Measurements from ENCODE around the gene KLF17.
"Not testable (repeated sequence)": the region's sequence is repeated elsewhere in the genome, so short reads cannot be mapped to it uniquely, and the experiment has no call there.

Gene KLF17

DNA sequence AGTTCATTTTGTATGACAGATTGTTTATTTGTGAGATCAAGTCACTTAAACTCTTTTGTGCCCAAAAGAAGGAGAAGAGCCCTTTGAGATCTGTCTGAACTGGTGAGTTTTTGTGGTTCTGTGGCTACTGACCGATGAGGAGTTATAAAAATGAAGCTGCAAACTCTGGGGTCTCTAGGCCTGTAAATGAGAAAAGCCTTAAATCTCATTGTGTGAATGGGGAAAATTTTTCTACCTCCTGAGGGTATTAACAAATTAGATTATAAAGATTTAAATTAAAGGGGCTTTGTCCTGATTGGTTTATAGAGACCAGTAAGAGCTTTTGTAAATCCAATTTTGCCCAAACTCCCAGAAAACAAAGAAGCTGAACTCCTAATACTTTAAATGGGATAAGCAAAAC is 9.7 kb upstream of the KLF17 start:
- DNase-seq (ENCODE audit: low read depth in 1 of 2, low spot score in 1 of 2), result no peak

DNA sequence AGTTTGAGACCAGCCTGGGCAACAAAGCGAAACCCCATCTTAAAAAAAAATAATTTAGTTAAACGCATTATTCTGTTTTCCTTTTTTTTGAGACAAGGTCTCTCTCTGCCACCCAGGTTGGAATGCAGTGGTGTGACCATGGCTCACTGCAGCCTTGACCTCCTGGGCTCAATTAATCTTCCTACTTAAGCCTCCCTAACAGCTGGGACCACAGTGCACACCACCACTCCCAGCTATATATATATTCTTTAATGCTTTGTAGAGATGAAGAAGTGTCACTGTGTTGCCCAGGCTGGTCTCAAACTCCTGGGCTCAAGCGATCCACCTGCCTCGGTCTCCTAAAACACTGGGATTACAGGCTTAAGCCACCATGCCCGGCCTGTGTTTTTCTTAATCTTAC is 7.7 kb upstream of the KLF17 start:
- DNase-seq (ENCODE audit: low read depth in 1 of 2, low spot score in 1 of 2), result no peak

DNA sequence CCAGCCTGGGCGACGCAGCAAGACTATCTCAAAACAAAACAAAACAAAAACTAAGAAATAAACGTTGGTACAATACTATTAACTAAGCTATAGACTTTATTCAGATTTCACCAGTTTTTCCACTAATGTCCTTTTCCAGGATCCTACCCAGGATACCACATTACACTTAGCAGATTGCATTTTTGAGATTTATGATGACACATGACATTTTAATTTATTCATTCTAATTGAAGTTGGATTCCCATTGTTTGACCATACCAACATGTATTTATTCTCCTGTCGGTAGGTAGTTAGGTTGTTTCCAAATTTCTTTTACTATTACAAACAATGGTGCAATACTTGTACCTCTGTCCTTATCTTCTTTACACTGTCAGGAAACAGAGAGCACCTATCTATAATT is 6.8 kb upstream of the KLF17 start:
- no peak for DNase-seq (ENCODE audit: low read depth in 1 of 2, low spot score in 1 of 2)

DNA sequence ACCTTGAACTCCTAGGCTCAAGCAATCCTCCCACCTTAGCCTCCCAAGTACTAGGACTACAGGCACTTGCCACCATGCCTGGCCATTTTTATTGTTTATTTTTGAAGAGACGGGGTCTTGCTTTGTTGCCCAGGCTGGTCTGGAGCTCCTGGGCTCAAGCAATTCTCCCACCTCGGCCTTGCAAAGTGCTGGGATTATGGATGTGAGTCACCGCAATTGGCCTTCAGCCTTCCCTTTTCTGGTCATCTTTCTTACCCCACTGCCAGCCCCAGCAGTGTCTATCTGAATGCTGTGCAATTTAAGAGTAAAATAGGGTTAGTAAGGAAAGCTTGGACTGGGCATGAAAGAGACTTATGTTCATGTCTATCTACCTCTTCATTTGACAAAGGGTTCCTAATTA is 6.1 kb upstream of the KLF17 start:
- DNase-seq (ENCODE audit: low read depth in 1 of 2, low spot score in 1 of 2), result no peak

DNA sequence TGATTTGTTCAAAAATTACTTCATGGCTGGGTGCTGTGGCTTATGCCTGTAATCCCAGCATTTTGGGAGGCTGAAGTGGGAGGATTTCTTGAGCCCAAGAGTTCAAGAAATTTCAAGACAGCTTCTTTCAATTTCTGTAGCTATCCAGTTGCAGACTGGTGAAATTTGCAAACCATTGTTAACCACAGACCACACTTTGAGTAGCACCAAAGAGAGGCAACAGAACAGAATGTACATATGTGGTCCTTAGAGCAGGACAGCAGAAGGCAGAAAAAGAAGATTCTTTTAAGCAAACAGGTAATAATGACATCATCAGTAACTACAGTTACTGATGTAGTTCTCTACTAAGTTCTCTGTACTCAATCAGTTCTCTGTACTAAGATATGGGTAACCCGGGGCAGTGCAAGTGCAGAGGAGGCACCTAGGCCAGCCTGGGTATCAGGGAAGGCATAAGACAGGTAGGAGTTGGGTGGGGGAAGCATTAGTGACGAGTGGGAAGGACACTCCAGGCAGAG is 5.5 kb upstream of the KLF17 start:
- DNase-seq (ENCODE audit: low read depth in 1 of 2, low spot score in 1 of 2), result no peak

DNA sequence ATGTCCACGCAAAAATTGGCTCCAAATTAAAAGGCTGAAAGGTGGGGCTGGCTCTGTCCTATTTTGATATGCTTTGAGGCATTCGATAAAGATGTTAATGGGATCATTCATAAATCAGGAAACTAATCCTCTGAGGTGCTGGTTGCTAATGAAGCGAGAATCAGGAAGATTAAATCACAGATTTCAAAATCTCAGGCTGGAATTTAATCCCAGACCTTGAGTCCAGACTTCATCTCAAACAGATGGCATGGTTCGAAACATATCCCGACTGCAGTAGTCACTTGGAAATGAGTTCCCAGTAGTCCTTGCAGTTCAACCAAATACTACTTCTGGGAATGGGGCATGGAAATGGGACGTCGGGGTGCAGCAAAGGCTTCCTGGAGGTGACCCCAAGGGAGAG is 4.5 kb upstream of the KLF17 start:
- no peak for DNase-seq (ENCODE audit: low read depth in 1 of 2, low spot score in 1 of 2)

DNA sequence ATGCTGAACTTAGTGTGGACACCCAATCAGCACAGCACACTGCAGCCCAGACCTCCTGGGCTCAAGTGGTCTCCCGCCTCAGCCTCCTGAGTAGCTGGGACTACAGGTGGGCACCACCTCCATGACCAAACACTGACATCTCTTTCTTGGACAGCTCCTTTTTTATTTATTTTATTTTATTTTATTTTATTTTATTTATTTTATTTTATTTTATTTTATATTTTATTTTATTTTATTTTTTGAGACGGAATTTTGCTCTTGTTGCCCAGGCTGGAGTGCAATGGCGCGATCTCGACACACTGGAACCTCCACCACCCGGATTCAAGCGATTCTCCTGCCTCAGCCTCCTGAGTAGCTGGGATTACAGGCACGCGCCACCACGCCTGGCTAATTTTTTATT is 1.3 kb upstream of the KLF17 start:
- not testable (repeated sequence) for DNase-seq (ENCODE audit: low read depth in 1 of 2, low spot score in 1 of 2)

DNA sequence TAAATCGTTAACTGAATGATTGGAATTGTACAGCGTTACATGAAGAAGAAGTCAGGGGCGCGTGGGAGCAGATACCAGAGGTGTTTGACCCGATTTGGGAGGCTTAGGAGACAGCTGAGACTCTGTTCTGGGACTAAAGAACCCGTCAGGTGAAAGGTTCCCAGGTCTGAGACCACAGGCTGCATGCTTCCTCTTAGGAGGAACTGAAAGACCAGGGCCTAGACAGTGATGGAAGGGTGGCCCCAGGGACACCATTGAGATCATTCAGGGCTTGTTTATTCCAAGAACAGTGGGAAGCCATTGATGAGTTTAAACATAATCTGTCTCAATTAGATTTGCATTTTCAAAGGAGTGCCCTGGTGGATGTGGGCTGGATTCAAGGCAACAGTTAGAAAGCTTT is 904 bp downstream of the KLF17 start:
- DNase-seq (ENCODE audit: low read depth in 1 of 2, low spot score in 1 of 2), result no peak

DNA sequence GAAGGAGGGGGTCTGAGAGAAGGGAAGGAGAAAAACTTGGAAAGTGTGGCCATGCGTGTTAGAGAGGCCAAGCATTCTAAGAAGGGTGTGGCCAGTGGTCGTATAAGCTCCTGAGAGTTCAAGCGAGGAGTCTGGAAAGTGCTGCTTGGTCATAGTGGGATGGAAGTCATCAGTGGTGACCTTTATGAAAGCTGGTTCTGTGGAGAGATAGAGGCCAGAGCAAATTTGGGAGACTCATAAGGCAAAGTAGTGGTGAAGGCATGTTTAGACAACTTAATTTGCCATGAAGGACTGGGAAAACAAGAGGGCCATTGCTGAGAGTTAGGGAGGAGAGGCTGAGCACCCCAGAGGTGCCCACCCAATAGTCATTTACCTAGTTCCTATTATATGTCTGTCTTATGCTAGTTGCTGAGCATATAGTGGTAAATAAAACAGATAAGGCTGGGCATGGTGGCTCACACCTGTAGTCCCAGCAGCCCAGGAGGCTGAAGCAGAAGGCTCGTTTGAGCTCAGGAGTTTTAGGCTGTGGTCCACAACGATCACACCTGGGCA is 1.9 kb downstream of the KLF17 start:
- DNase-seq (ENCODE audit: low read depth in 1 of 2, low spot score in 1 of 2), result no peak

DNA sequence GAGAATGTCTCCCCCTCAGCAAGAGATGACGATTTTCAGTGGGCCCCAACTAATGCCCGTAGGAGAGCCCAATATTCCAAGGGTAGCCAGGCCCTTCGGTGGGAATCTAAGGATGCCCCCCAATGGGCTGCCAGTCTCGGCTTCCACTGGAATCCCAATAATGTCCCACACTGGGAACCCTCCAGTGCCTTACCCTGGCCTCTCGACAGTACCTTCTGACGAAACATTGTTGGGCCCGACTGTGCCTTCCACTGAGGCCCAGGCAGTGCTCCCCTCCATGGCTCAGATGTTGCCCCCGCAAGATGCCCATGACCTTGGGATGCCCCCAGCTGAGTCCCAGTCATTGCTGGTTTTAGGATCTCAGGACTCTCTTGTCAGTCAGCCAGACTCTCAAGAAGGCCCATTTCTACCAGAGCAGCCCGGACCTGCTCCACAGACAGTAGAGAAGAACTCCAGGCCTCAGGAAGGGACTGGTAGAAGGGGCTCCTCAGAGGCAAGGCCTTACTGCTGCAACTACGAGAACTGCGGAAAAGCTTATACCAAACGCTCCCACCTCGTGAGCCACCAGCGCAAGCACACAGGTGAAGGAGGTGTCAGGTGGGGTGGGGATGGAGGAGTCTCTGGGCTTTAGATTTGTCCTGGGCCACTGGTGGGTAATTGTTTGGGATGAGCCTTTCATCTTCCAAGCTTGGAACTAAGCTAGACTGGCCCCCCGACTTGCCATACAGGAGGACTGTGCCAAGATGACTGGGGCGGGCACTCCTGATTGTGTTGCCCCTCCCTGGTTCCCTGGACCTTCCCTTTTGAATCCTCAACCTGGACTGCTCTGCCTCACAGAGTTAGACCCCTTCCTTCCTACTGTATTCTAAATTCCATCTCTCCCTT is 11.2 kb downstream of the KLF17 start:
- DNase-seq (ENCODE audit: low read depth in 1 of 2, low spot score in 1 of 2), result no peak

DNA sequence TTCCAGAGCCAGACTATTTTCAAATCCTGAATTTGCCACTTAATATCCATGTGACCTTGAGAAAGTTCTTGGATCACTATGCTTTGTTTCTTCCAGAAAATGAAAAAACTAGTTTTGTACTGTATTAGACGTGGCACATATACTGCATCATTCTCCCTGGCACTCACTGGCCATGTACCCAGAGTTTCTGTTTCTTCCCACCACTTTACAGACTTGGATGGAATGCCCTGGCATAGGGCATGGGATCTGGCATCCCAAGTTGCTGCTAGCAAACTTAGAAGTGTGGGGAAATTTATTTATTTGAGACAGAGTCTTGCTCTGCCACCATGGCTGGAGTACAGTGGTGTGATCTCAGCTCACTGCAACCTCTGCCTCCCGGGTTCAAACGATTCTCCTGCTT is 12.8 kb downstream of the KLF17 start:
- no peak for DNase-seq (ENCODE audit: low read depth in 1 of 2, low spot score in 1 of 2)

DNA sequence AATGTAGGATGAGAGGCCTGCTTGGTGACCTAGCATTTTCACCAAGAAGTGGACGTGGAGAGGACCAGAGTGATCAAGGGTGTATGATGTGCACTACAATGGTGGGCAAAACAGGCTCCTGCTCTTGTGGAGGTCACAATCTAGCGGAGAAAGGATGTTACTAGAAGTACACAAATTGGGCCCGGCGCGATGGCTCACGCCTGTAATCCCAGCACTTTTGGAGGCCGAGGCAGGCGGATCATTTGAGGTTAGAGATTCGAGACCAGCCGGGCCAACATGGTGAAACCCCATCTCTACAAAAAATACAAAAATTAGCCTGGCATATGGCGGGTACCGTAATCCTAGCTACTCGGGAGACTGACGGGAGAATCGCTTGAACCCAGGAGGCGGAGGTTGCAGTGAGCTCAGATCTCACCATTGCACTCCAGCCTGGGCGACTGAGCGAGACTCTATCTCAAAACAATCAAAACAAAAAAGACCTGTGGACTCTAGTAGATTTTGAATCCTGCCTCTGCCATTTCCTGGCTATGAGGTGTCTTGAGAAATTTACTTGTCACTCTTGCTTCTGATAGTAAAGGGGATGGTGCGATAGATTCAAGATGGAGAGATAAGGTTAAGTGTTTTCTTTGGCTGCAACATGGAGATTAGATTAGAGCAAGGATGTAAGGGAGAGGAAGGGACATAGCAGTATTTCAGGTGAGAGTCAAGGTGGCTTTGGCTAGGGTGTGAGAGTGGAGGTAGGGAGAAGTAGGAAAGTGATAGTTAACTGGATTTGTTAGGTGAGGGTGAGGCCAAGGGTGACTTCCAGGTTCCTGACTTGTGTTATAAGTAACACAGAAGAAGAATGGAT is 15.7 kb downstream of the KLF17 start:
- DNase-seq (ENCODE audit: low read depth in 1 of 2, low spot score in 1 of 2), result no peak

DNA sequence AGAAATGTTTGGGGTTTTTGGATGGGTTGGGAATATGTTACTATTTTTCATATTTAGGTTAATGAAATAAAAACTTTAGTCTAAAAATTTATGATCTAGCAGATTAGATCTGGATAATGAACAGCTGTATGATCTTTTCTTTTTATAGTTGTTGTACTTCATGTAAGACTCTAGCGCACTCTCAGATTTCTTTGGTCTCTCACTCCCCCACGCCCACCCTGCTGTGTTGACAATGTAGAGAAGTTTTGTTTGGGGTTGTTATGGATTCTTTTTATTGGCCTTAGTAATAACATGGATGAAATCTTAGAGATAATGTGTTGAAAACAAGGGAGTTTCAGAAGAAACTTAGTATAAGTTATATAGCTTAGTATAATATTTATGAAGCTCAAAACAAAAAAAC is 17.3 kb downstream of the KLF17 start:
- no peak for DNase-seq (ENCODE audit: low read depth in 1 of 2, low spot score in 1 of 2)

DNA sequence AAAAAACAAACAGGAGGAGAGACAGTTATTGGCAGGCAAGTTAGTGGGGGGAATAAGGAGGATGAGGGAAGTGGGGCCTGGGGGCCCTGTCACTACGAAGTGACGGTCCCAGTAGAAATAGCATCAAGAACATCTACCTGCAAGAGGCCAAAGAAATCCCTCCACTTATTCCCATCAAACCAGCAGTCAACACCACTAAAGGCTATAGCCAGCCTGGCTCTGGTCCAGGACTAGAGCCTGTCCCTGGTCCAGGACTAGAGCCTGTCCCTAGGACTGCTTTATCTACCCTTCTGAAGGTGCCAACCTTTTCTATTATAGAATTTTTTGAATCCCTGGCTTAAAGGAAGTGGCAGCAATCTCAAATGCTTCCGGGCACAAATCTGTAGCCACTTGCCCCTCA is 19.6 kb downstream of the KLF17 start:
- no peak for DNase-seq (ENCODE audit: low read depth in 1 of 2, low spot score in 1 of 2)

DNA sequence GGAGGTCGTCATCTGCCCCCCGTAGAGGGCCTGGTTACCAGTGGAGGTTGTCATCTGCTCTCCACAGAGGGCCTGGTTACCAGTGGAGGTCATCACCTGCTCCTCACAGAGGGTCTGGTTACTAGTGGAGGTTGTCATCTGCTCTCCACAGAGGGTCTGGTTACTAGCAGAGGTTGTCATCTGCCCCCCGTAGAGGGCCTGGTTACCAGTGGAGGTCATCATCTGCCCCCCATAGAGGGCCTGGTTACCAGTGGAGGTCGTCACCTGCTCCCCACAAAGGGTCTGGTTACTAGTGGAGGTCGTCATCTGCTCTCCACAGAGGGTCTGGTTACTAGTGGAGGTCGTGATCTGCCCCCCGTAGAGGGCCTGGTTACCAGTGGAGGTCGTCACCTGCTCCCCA is 20.9 kb downstream of the KLF17 start:
- not testable (repeated sequence) for DNase-seq (ENCODE audit: low read depth in 1 of 2, low spot score in 1 of 2)

DNA sequence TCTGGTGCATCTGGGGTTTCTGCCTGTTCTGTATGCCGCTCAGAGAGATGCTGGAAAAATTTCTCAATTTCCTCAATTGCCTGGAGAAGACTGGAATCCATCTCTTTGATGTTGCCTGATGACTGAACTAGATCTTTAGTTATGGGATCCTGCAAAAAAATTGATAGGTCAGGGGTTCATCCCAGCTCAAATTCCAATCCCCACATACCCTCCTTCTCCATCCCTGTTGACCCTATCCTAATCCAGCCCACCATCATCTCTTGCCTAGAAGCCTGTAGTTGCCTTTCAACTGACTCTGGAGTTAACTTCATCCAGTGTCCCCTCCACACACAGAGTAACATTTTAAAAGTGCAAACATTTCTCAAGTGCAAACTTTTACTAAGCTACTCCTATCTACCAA is 22.9 kb downstream of the KLF17 start, which contains the start of gene KLF18:
Gene KLF18, minus strand, starts transcription at position 101 of the 400 bp plus-strand sequence. Its CDS starts 0 bp downstream, at position 101.
- DNase-seq (ENCODE audit: low read depth in 1 of 2, low spot score in 1 of 2), result no peak

DNA sequence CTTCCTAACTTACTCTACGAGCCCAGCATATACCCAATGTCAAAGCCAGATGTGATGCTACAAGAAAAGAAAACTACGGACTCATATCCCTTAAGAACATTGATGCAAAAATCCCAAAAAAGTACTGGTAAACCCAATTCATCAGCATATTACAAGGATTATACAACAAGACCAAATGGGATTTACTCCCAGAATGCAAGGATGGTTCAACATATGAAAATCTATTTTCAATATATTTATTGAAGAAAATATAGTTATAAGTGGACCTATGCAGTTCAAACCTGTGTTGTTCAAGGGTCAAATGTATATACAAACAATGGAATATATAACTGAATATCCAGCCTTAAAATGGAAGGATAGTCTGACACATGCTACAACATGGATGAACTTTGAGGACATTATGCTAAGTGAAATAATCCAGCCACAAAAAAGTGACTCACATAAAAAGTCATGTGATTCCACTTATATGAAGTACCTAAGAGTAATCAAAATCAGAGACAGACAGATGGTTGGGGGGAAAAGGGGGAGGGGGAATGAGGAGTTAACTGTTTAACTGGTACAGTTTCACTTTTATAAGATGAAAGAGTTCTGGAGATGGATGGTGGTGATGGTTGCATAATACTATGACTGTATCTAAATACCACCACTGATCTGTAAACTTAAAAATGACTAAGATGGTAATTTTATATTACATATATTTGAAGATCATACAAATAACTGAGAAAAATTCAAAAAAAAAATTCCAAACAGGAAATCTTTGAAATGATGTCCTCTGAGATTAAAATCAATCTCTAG is 26.5 kb downstream of the KLF17 start:
- DNase-seq (ENCODE audit: low read depth in 1 of 2, low spot score in 1 of 2), result no peak

DNA sequence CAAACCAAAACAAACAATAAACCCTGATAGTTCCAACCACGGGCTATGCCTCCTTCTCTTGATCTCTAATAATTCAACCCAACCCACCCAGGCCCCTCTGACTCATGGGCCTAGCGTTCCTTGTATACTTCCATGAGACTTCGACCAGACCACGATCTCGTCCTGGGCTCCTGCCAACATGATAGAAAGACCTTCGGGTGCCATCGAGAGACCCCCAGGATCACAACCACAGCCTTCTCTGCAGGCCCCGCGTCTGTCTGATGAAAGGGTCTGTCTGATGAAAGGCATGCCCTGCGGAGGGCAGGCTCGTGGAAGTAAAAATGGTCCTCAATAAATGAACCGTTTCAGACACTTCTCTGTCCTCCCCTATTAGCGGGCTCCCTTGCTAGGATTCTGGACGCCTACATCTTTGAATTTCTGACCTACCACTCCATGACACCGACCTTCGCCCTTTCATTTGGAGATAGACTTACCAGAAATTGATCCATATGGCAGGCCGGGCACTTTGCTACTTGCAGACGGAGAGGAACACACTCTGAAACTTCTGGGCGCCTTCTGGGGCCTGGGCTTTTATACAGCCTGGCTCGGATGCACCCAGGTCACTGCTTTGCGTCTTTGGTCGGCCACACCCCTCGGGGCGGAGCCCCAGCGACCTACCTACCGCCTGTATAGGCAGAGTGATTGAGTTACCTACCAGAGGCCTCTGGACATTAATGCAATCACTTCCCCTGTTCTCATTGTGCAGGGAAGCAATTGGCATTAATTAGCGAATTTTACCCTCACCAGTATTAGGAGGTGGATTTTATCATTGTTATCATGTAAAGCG is 28.1 kb downstream of the KLF17 start:
- DNase-seq (ENCODE audit: low read depth in 1 of 2, low spot score in 1 of 2), result no peak

DNA sequence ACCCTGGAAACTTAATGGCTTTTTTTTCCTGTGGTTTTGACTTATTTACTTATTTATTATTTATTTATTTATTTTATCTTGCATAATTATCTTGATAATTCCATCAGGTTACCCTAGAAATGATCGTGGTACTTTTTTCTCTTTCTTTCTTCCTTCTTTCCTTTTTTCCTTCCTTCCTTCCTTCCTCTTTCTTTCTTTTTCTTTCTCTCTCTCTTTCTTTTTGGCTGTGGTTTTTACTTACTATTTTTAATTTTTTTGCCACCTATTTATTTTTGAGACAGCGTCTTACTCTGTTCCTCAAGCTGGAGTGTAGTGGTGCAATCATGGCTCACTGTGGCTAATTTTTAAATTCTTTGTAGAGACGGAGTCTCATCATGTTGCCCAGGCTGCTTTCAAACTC is 29.0 kb downstream of the KLF17 start:
- DNase-seq (ENCODE audit: low read depth in 1 of 2, low spot score in 1 of 2), result no peak

DNA sequence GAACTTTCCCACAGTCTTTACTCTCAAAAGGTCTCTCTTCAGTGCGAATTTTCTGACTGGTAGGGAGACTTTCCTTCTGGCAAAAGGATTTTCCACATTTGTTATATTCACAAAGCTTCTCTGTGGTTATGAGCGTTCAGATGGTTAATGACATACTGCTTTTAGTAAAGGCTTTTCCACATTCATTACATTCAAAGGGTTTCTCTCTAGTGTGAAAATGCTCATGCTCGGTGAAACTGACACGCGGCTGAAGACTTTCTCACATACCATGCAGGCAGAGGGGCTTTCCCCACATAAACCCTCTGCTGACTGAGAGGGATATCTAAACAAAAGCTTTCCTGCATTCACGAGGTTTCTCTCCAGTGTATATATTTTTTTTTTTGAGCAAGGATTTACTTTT is 32.7 kb downstream of the KLF17 start:
- no peak for DNase-seq (ENCODE audit: low read depth in 1 of 2, low spot score in 1 of 2)
